Smooth muscle cell (in vitro differentiated cells): Measurements from ENCODE around the gene TOP2A. TPM values are rescaled to one million over a fixed set of nuclear protein-coding genes. Genes with fewer than 3 reads are reported as not detected.

ENCODE experiments used
- DNase-seq: peaks from one replicate; lab custom pipeline; 2025; ENCODE audit not compliant: unreplicated experiment; lab: John Stamatoyannopoulos, UW
- H2AFZ ChIP-seq: fragments of 200-600 bp; sonication (generic); 2 replicates; pipeline ENCODE4 v1.6.0; 2016; ENCODE audit warnings: antibody characterized with exemption, low read depth, mild to moderate bottlenecking
- H3F3A ChIP-seq: fragments of 200-600 bp; sonication (generic); 2 replicates; pipeline ENCODE4 v1.6.0; 2017; ENCODE audit warnings: antibody characterized with exemption, low read depth
- H3K27ac ChIP-seq: fragments of 200-600 bp; sonication (generic); 2 replicates; pipeline ENCODE4 v1.5.1; 2016; ENCODE audit warnings: low read depth, mild to moderate bottlenecking
- H3K27me3 ChIP-seq: fragments of 200-600 bp; sonication (generic); 2 replicates; pipeline ENCODE4 v1.6.1; 2016; ENCODE audit warnings: low read depth, mild to moderate bottlenecking
- H3K36me3 ChIP-seq: fragments of 200-600 bp; sonication (generic); 2 replicates; pipeline ENCODE4 v1.5.1; 2016; ENCODE audit warnings: low read depth
- H3K4me1 ChIP-seq: fragments of 200-600 bp; sonication (generic); 2 replicates; pipeline ENCODE4 v1.5.1; 2016; ENCODE audit warnings: low read depth
- H3K4me2 ChIP-seq: fragments of 200-600 bp; sonication (generic); 2 replicates; pipeline ENCODE4 v1.6.0; 2016; ENCODE audit warnings: mild to moderate bottlenecking
- H3K4me3 ChIP-seq: fragments of 200-600 bp; sonication (generic); 2 replicates; pipeline ENCODE4 v1.5.1; 2016; ENCODE audit warnings: mild to moderate bottlenecking
- H3K79me2 ChIP-seq: fragments of 200-600 bp; sonication (generic); 2 replicates; pipeline ENCODE4 v1.6.0; 2016; ENCODE audit warnings: low read depth, mild to moderate bottlenecking
- H3K9ac ChIP-seq: fragments of 200-600 bp; sonication (generic); 2 replicates; pipeline ENCODE4 v1.6.0; 2016; ENCODE audit warnings: low read depth
- H3K9me3 ChIP-seq: fragments of 200-600 bp; sonication (generic); replicated peaks from 2 replicates; pipeline ENCODE4 v1.5.1; 2016; ENCODE audit warnings: low read depth
- H4K20me1 ChIP-seq: fragments of 200-600 bp; sonication (generic); 2 replicates; pipeline ENCODE4 v1.6.0; 2016; ENCODE audit warnings: low read depth
- whole genome bisulfite sequencing: methylation state at CpG from one replicate; pipeline ENCODE4 v1.1.7; 2016; ENCODE audit warnings: low lambda C conversion rate; 5-methylcytosine and 5-hydroxymethylcytosine counted together
- polyA plus RNA-seq: library from polyadenylated mRNA; unstranded; fragments of >200 nt; fragmentation: Nextera tagmentation; extraction: Ambion mirVana; gene quantifications from 2 replicates; pipeline ENCODE4 v1.2.1, GENCODE V29; 2016
- total RNA-seq: library from RNA; depleted of rRNA; stranded (reverse); fragments of >200 nt; gene quantifications from 2 replicates; pipeline ENCODE4 v1.2.3, GENCODE V29; 2014
- TF ChIP-seq, protein P1 (sequence below): fragments of 200-600 bp; sonication (generic); IDR thresholded peaks from 2 replicates; pipeline ENCODE4 v1.5.1; 2017; ENCODE audit warnings: borderline replicate concordance, mild to moderate bottlenecking, antibody characterized with exemption; ENCODE audit not compliant: insufficient read depth, poor library complexity, severe bottlenecking

Gene TOP2A
- total and polyA plus RNA-seq, 2 experiments from 2014 or later = 26.2 to 45.5 TPM

DNA sequence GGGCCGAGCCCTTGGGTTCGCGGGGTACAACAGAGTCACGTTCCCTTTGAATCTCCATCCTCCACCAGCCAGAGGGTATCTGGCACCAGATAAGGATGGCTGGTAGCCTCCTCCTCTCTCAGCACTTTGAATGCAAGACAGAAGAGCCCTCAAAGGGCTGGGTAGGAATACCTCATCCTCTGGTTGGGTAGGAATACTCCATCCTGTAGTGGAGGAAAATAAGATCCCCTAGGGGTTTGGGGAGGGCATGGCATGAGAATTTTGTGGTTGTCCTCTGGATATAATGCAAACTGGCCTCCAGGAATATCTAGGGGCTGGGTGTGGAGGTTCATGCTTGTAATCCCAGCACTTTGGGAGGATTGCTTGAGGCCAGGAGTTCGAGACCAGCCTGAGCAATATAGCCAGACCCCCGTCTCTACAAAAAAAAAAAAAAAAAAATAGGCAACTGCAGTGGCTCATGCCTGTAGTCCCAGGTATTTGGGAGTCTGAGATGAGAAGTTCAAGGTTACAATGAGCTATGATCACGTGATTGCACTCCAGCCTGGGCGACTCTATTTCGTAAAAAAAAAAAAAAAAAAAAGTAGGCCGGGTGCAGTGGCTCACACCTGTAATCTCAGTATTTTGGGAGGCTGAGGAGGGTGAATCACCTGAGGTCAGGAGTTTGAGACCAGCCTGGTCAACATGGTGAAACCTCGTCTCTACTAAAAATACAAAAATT is 28.2 kb upstream of the TOP2A start:
- Histone ChIP-seq H2AFZ (no peak overlapping the region), H4K20me1 (peaks cover 45% of the 10 kb centered on the region), H3K27ac (no peak overlapping the region), H3F3A (no peaks in the 10 kb centered on the region), H3K4me1 (peaks cover 18% of the 10 kb centered on the region), H3K27me3 (no peaks in the 10 kb centered on the region), H3K79me2 (peaks cover 47% of the 10 kb centered on the region), H3K4me3 (peak overlapping the region; percentile 54), H3K4me2 (peak overlapping the region; percentile 97), H3K36me3 (no peaks in the 10 kb centered on the region), H3K9ac (no peak overlapping the region), H3K9me3 (no peaks in the 10 kb centered on the region)
- DNase-seq = no peak
- TF ChIP-seq, protein P1, sequence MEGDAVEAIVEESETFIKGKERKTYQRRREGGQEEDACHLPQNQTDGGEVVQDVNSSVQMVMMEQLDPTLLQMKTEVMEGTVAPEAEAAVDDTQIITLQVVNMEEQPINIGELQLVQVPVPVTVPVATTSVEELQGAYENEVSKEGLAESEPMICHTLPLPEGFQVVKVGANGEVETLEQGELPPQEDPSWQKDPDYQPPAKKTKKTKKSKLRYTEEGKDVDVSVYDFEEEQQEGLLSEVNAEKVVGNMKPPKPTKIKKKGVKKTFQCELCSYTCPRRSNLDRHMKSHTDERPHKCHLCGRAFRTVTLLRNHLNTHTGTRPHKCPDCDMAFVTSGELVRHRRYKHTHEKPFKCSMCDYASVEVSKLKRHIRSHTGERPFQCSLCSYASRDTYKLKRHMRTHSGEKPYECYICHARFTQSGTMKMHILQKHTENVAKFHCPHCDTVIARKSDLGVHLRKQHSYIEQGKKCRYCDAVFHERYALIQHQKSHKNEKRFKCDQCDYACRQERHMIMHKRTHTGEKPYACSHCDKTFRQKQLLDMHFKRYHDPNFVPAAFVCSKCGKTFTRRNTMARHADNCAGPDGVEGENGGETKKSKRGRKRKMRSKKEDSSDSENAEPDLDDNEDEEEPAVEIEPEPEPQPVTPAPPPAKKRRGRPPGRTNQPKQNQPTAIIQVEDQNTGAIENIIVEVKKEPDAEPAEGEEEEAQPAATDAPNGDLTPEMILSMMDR = peak; percentile 3
- WGBS = 87% methylated on average over 11 of the region's 11 CpGs

GRCh38 chr17:40443988-40444899 is 26.5 kb upstream of the TOP2A start:
- H4K20me1 ChIP-seq = peaks cover 29% of the 10 kb centered on the region
- no peak for DNase-seq

DNA sequence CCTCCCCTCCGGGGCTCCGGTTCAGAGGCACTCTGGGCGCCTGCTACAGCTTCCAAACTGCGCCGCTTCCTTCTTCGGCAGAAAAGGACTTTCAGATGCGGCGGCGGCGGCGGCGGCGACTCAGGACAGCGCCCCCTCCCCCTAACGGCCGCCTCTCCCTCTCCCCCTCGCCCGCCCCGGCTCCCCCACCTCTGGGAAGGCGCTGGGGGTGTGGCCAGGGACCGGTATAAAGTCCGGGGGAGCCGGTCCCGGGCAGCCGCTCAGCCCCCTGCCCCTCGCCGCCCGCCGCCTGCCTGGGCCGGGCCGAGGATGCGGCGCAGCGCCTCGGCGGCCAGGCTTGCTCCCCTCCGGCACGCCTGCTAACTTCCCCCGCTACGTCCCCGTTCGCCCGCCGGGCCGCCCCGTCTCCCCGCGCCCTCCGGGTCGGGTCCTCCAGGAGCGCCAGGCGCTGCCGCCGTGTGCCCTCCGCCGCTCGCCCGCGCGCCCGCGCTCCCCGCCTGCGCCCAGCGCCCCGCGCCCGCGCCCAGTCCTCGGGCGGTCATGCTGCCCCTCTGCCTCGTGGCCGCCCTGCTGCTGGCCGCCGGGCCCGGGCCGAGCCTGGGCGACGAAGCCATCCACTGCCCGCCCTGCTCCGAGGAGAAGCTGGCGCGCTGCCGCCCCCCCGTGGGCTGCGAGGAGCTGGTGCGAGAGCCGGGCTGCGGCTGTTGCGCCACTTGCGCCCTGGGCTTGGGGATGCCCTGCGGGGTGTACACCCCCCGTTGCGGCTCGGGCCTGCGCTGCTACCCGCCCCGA is 25.7 kb upstream of the TOP2A start, which contains the start of gene IGFBP4:
IGFBP4 (plus strand) TSS at position 255 of the 792 bp plus-strand sequence; CDS start at position 541, 286 bp downstream.
- 2% methylated on average over 66 of the region's 98 CpGs for WGBS
- Histone ChIP-seq H3K4me3 (peak within 1 kb of the TSS; percentile 54), H3K79me2 (peaks cover 31% of the 10 kb centered on the region), H3K36me3 (no peaks in the 10 kb centered on the region), H3K27ac (no peak within 1 kb of the TSS), H3F3A (no peaks in the 10 kb centered on the region), H3K9me3 (no peaks in the 10 kb centered on the region), H3K9ac (peak within 1 kb of the TSS; percentile 55), H3K4me1 (peaks cover 16% of the 10 kb centered on the region), H3K27me3 (no peaks in the 10 kb centered on the region), H2AFZ (peak within 1 kb of the TSS; percentile 85), H3K4me2 (peak within 1 kb of the TSS; percentile 97), H4K20me1 (peaks cover 20% of the 10 kb centered on the region)
- TF ChIP-seq, protein P1 = peak; percentile 35
- DNase-seq = peak; percentile 56

More at GRCh38 chr17:40443988-40444899, 26.5 kb upstream of the TOP2A start:
- Histone ChIP-seq H3K27ac (peak overlapping the region; percentile 13), H3K4me1 (peaks cover 16% of the 10 kb centered on the region), H3K36me3 (no peaks in the 10 kb centered on the region), H3K4me2 (peak overlapping the region; percentile 97), H3K79me2 (peaks cover 35% of the 10 kb centered on the region), H3K27me3 (no peaks in the 10 kb centered on the region), H3F3A (no peaks in the 10 kb centered on the region), H3K9ac (peak overlapping the region; percentile 55), H3K4me3 (peak overlapping the region; percentile 54), H3K9me3 (no peaks in the 10 kb centered on the region), H2AFZ (peak overlapping the region; percentile 7)
- TF ChIP-seq, protein P1 = no peak
- WGBS = 16% methylated on average over 15 of the region's 15 CpGs
